ENCODE data around the gene HOMER3. TPM values are rescaled to one million over a fixed set of nuclear protein-coding genes. Genes with fewer than 3 reads are reported as not detected.

HOMER3 gene
- total and polyA plus RNA-seq, 9 of the 15 experiments (the other 6 are each of a cell fraction or from before 2014, with no cell fraction given): 1.3 to 5.1 (median 3.7) TPM; not detected in 2

DNA sequence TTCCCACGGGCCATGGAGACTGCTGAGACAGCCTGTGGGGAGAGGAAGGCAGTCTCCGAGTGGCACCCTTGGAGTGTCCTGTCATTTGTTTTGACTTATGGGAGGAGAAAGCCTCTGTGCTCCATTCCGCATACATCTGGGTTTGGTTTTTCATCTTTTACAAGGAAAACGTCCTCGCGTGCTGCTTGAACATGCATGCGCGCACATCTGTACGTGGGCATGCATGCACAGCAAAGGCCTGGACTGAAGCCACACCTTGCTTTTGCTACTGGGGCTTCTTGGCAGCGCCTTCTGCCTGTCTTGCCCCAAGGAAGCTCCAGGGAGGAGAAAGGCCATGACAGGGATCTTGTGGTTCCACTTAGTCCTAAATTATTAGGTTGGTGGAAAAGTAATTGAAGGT is 48.3 kb upstream of the HOMER3 start (continued):
- TF ChIP-seq CHD7 (IDR thresholded peaks at IDR 0.05; ENCODE audit: low read depth, low read length): no peak
